Keratinocyte (primary cell): Measurements from ENCODE around the gene STX3.

Experiments used
- CTCF ChIP-seq, 3 experiments: IDR thresholded peaks in 1 of 3; conservative IDR thresholded peaks in 1 of 3; optimal IDR thresholded peaks in 1 of 3; 2 replicates in 2 of 3; 3 replicates in 1 of 3; pipeline versions ENCODE3 to v1.5.1; 2011; ENCODE audit warnings: low read length in 3 of 3, mild to moderate bottlenecking in 3 of 3, moderate library complexity in 2 of 3, control low read depth in 1 of 3, inconsistent platforms in 1 of 3; ENCODE audit not compliant: insufficient read depth in 2 of 3; ENCODE audit errors: extremely low read depth in 1 of 3
- EZH2 ChIP-seq: IDR thresholded peaks from one replicate; pipeline ENCODE4 v1.6.1; 2012; ENCODE audit warnings: inconsistent platforms, mild to moderate bottlenecking, low read length, moderate library complexity

DNA sequence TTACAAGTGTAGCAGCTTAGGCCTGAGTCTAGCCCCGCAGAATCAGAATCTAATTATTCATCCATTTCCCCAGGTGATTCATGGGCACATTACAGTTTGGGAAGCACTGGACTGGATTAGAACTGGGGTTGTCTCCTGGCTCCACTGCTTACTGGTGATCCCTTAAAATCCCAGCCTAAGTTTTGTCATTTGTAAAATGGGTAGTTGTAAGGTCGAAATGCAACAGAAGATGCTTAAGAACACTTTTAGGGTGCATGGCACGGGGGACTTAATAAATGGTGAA is 1.3 kb downstream of the STX3 start:
- TF ChIP-seq EZH2 (no peak), CTCF (optimal IDR thresholded peaks at IDR 0.05 in 1 of 3, IDR thresholded peaks at IDR 0.05 in 1 of 3, conservative IDR thresholded peaks at IDR 0.05 in 1 of 3; ENCODE audit: extremely low read depth in 1 of 3, insufficient read depth in 2 of 3, low read length in 3 of 3) (no peak)
